GM13977 (cell line): ENCODE data around the gene COQ7.

ENCODE experiments used
- DNase-seq: peaks from one replicate; pipeline ENCODE4 v3.0.0; 2012; ENCODE audit warnings: low spot score
- in situ Hi-C: fragments of 300-500 bp; cut with MboI; formaldehyde crosslinking; loops from one replicate; pipeline ENCODE4 v1.12.0; 2022; ENCODE audit warnings: low sequenced_read_pairs, low pct_unique_long_range_greater_than_20kb, mixed read lengths, inconsistent platforms; ENCODE audit not compliant: unreplicated experiment
- TF ChIP-seq, protein P1 (sequence below): IDR thresholded peaks from 2 replicates; pipeline ENCODE4 v1.5.1; 2012; ENCODE audit warnings: mild to moderate bottlenecking, control low read depth; ENCODE audit not compliant: insufficient read depth; ENCODE audit errors: extremely low read depth, missing control alignments

Gene COQ7

GRCh38 chr16:19067349-19068236, at the start of gene COQ7:
Gene COQ7, plus strand, starts transcription at chr16:19067614. Its CDS starts 51 bp downstream, at chr16:19067665.
- DNase-seq = peak; percentile 95
- TF ChIP-seq, protein P1, sequence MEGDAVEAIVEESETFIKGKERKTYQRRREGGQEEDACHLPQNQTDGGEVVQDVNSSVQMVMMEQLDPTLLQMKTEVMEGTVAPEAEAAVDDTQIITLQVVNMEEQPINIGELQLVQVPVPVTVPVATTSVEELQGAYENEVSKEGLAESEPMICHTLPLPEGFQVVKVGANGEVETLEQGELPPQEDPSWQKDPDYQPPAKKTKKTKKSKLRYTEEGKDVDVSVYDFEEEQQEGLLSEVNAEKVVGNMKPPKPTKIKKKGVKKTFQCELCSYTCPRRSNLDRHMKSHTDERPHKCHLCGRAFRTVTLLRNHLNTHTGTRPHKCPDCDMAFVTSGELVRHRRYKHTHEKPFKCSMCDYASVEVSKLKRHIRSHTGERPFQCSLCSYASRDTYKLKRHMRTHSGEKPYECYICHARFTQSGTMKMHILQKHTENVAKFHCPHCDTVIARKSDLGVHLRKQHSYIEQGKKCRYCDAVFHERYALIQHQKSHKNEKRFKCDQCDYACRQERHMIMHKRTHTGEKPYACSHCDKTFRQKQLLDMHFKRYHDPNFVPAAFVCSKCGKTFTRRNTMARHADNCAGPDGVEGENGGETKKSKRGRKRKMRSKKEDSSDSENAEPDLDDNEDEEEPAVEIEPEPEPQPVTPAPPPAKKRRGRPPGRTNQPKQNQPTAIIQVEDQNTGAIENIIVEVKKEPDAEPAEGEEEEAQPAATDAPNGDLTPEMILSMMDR = no peak
- in situ Hi-C loops = no loop called here

GRCh38 chr16:19020689-19021088, 46.7 kb upstream of the COQ7 start:
- TF ChIP-seq, protein P1 = no peak
- in situ Hi-C loops = no loop called here
- DNase-seq = no peak

DNA sequence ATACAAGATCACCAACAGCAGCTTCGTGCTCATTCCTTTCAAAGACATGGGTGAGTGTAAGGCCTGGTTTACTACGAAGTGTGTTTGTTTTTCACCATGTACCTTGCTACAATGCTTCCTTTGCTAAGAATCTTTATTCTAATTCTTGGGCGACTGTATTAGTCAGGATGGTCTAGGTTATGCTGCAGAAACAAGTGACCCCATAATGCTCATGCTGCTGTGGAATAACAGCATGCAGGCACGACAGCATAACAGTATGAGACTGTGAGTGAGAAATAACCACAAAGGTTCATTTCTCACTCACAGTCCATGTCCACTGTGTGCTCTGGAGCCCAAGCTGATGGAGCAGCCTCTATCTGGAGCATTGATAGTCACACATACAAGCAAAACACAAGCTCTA, 45.7 kb upstream of the COQ7 start:
- in situ Hi-C loops = no loop called here
- no peak for DNase-seq
- TF ChIP-seq, protein P1 = no peak

GRCh38 chr16:19027416-19027815, 40.0 kb upstream of the COQ7 start:
- in situ Hi-C loops = no loop called here
- TF ChIP-seq, protein P1 = no peak
- no peak for DNase-seq

GRCh38 chr16:19029980-19030379, 37.4 kb upstream of the COQ7 start:
- TF ChIP-seq, protein P1 = no peak
- in situ Hi-C loops = no loop called here
- DNase-seq = no peak

- TF ChIP-seq, protein P1 = no peak
- in situ Hi-C loops = no loop called here
- no peak for DNase-seq
These were observed 35.7 kb upstream of the COQ7 start for GRCh38 chr16:19031738-19032137.
